HG03064 (cell line): ENCODE data around the gene ANKRD22.

ENCODE experiments used
- ATAC-seq: cut with Tn5 transposase; IDR thresholded peaks from one replicate; pipeline ENCODE4 v1.9.1; 2021; ENCODE audit warnings: low read depth; ENCODE audit not compliant: unreplicated experiment

Gene ANKRD22

GRCh38 chr10:88803641-88804040 is 48.0 kb downstream of the ANKRD22 start:
- no peak for ATAC-seq

DNA sequence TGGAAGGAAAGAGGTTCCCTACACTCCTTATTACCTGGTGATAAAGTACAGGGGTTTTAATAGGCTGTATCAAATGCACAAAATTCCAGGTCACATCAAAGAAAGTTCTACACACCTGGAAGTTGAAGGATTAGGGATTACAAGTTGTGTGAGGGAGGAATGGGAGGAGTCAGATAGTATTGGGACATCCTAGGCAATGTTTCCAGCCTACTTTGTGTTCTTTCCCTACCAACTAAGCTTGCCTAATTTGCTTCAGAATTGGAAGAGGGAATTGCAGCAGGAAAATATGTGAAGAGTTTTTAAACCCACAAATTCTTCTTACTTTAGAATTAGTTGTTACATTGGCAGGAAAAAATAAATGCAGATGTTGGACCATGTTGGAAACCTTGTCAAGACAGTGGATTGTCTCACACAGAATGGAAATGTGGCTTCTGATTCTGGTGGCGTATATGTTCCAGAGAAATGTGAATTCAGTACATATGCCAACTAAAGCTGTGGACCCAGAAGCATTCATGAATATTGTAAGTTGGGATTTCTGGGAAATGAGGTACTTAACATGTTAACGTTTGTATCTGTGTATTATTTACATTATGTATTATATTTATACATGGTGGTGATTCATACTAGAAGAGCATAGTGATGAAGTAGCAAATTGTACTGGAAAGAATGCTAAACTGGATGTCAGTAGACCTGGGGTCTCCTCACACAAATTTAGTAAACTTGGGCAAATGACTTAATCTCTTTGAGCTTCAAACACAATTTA is 48.9 kb downstream of the ANKRD22 start, which contains the start of gene LIPM:
Gene LIPM, plus strand, starts transcription at position 208 of the 763 bp plus-strand sequence. Its CDS starts 167 bp downstream, at position 375.
- ATAC-seq: no peak

DNA sequence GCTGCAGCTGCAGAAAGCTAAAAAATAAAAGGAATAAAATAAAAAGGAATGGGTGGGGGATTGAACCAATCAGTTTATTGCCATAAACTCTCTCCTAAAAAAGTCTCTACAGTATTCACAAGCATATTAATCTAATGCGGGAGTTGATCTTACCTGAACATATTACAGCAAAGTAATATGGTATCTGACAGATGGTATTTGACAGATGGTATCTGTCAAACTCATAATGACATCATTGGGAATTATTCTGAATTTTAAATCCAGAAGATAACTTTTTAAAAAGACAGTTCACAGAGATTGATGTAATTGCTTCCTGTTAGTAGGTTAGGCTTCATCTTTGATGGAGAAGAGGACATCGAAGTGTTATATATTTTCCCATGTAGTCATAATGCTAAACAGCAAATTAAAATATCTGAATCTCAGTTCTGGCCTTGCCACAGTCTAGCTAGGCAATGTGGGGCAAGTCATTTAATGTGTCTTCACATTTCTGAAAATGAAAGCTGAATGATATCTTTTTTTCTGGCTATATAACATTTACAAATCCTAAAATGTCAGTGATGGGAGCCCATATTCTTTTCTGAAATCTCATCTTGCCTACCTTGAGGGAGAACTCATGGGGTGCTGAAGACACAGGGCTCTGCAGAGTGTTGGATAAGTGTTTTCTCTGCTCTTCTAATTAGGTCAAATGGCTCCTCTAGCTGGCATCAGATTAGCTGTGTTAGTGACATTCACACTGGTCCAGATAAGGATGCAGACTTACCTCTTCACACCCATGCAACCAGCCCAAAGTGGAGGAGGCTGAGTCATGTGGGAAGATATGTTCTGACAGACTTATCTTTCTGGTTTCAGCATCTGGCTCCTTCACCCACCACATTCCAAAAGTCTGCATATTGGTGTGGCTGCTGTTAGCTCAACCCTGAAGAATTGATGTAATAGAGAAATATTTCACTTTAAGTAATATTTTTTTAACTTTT is 51.2 kb downstream of the ANKRD22 start:
- ATAC-seq: no peak

DNA sequence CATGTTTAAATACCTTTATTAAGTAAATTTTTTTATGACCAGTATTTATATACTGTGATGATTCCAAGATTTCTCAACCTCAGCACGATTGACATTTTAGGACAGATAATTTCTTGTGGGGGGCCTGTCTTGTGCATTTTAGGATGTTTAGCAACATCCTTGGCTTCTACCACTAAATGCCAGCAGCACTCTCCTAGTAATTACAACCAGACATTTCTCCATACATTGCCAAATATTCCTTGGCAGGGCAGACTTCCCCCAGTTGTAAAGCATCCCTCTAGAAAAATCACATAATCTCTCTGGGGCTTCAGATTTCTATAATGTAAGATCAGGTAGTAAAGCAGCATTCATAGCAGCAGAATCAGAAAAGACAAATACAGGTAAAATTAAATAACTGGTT is 56.9 kb downstream of the ANKRD22 start:
- no peak for ATAC-seq

GRCh38 chr10:88793712-88794299 is 57.8 kb downstream of the ANKRD22 start:
- ATAC-seq: no peak

GRCh38 chr10:88792661-88793060 is 59.0 kb downstream of the ANKRD22 start:
- no peak for ATAC-seq

GRCh38 chr10:88791924-88792323 is 59.7 kb downstream of the ANKRD22 start:
- no peak for ATAC-seq

GRCh38 chr10:88788924-88789323 is 62.7 kb downstream of the ANKRD22 start:
- no peak for ATAC-seq

DNA sequence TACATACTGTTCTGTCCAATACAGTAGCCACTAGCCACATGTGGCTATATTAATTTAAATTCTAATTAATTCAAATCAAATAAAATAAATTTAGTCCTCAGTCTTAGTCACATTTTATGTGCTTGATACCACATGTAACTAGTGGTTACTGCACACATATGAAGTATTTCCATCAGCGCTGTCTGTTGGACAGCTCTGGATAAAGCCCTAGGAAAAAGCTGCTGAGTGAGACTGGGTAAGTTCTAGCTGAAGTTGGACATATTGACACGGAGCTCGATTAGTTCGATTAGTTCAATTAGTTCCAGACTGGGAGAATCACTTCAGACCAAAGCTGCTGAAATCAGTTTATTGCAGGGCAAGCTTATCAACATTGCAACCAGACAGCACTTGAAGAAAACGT is 64.2 kb downstream of the ANKRD22 start:
- ATAC-seq: no peak

- no peak for ATAC-seq
Observed at GRCh38 chr10:88786032-88786770, 65.4 kb downstream of the ANKRD22 start.

- no peak for ATAC-seq
Observed at GRCh38 chr10:88783724-88784123, 67.9 kb downstream of the ANKRD22 start.

DNA sequence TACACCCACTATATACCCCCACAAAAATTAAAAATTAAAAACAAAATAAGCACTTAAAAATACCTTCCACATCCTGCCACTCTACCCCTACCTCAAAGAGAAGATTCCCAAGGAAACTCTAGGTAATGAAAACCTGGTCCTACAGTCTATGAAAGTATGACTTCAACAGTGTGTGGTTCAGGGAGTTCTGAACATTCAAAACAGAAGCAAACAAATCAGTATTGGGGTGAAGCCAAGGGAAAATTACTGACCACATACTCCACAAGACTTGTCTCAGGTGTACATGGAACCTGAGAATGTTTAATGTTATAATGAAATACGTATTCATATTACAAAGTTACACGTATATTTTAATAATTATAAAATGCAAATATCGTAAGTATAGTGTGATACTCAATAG is 69.4 kb downstream of the ANKRD22 start:
- ATAC-seq: no peak

- ATAC-seq: no peak
Observed at GRCh38 chr10:88781206-88781605, 70.4 kb downstream of the ANKRD22 start.
